Osteocyte (in vitro differentiated cells): ENCODE measurements around the gene GPR15LG. TPM values are rescaled to one million over a fixed set of nuclear protein-coding genes. Genes with fewer than 3 reads are reported as not detected.

ENCODE experiments used
- DNase-seq: peaks from one replicate; pipeline ENCODE4 v3.0.0; 2021; ENCODE audit warnings: mixed read lengths; ENCODE audit not compliant: unreplicated experiment; ENCODE audit errors: extremely low spot score
- H3K27ac Mint-ChIP-seq: one replicate; pipeline ENCODE4 v1.8.0; 2021; ENCODE audit warnings: mild to moderate bottlenecking, mixed read lengths; ENCODE audit not compliant: unreplicated experiment
- H3K27me3 Mint-ChIP-seq: one replicate; pipeline ENCODE4 v1.8.0; 2021; ENCODE audit warnings: mixed read lengths; ENCODE audit not compliant: unreplicated experiment
- H3K36me3 Mint-ChIP-seq: one replicate; pipeline ENCODE4 v1.8.0; 2021; ENCODE audit warnings: mixed read lengths; ENCODE audit not compliant: unreplicated experiment
- H3K4me1 Mint-ChIP-seq: one replicate; pipeline ENCODE4 v1.8.0; 2021; ENCODE audit warnings: mixed read lengths; ENCODE audit not compliant: unreplicated experiment
- H3K4me3 Mint-ChIP-seq: one replicate; pipeline ENCODE4 v1.8.0; 2021; ENCODE audit warnings: mild to moderate bottlenecking, moderate library complexity, mixed read lengths; ENCODE audit not compliant: unreplicated experiment
- H3K9me3 Mint-ChIP-seq: one replicate; pipeline ENCODE4 v1.8.0; 2021; ENCODE audit warnings: mixed read lengths; ENCODE audit not compliant: unreplicated experiment
- CTCF ChIP-seq: fragments of 200-600 bp; sonication (generic); IDR thresholded peaks from 2 replicates; pipeline ENCODE4 v1.5.0; 2021; ENCODE audit warnings: antibody characterized with exemption, mild to moderate bottlenecking, moderate library complexity
- total RNA-seq: library from RNA; stranded (reverse); gene quantifications from 2 replicates; pipeline ENCODE4 v1.2.1, GENCODE V29; 2021

The GPR15LG gene
- total RNA-seq, 1 donor from 2014 or later = not detected

DNA sequence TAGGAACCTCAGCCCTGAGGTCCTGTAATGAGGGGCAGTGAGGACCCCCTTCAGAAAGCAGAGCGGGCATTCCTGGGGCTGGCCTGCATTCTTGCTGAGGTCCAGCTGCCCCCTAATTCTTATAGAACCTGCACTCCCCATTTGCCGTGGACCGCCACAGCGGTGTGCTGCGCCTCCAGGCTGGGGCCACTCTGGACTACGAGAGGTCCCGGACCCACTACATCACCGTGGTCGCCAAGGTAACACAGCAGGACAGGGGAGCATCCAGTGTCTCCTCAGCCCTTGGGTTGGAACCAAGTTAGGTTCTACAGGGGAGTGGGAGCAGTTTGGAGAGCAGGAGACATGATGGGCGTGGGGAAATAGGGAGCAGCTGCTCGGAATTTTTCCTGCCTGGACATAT lies 28.1 kb downstream of the GPR15LG start:
- no peaks in the 10 kb centered on the region for H3K36me3 Mint-ChIP-seq
- H3K4me3 Mint-ChIP-seq = no peak overlapping the region
- no peak for DNase-seq
- TF ChIP-seq CTCF = no peak
- no peaks in the 10 kb centered on the region for H3K4me1 Mint-ChIP-seq
- H3K9me3 Mint-ChIP-seq = no peaks in the 10 kb centered on the region
- H3K27ac Mint-ChIP-seq = no peak overlapping the region
- peaks cover 20% of the 10 kb centered on the region for H3K27me3 Mint-ChIP-seq

GRCh38 chr10:84202349-84202748 lies 28.7 kb downstream of the GPR15LG start:
- no peak for DNase-seq
- no peak overlapping the region for H3K27ac Mint-ChIP-seq
- H3K4me3 Mint-ChIP-seq = no peak overlapping the region
- no peaks in the 10 kb centered on the region for H3K36me3 Mint-ChIP-seq
- TF ChIP-seq CTCF = no peak
- no peaks in the 10 kb centered on the region for H3K9me3 Mint-ChIP-seq
- H3K27me3 Mint-ChIP-seq = peaks cover 20% of the 10 kb centered on the region
- no peaks in the 10 kb centered on the region for H3K4me1 Mint-ChIP-seq

DNA sequence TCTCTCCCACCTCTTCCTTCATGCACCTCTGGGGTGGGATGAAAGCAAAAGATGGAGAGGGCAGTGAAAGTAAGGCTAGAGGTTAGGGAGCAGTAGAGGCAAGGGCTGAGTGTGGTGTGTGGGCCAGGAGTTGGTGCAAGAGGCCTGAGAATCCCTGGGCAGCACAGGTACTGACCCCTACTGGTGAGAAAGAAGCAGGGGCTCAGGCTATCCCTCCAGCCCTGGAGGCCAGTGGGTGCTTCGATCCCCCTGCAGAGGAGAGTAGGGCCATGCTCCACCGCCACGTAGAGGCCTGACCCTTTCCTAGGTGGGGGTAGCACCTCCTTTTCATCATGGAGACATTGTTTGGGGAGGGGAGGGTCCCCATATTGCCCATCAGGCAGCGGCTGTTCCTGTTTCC lies 30.5 kb downstream of the GPR15LG start:
- H3K9me3 Mint-ChIP-seq = no peaks in the 10 kb centered on the region

DNA sequence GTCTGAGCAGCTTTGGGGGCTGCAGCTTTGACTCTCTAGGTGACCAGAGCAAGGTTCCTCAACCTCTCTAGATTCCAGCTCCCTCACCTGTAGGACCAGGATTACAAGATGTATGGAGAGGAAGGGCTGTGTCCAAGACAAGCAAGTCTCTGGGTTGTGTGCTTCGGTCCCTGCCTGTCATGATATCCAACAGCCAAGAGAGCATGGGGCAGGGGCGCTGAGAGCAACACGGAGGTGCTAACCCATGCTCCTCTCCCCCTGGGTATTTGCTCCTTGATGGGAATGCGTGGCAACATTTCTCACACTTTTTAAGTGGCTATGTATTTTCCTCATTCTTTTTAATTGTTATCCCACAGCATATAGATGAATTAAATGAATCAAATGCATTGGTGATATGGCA lies 31.0 kb downstream of the GPR15LG start:
- no peak for TF ChIP-seq CTCF
- no peak for DNase-seq
- Mint-ChIP-seq H3K9me3 (no peaks in the 10 kb centered on the region), H3K4me3 (no peak overlapping the region), H3K27me3 (peaks cover 17% of the 10 kb centered on the region), H3K36me3 (no peaks in the 10 kb centered on the region), H3K27ac (no peak overlapping the region), H3K4me1 (no peaks in the 10 kb centered on the region)

More for the DNA sequence above, 30.5 kb downstream of the GPR15LG start:
- Mint-ChIP-seq H3K27me3 (peaks cover 17% of the 10 kb centered on the region), H3K4me3 (no peak overlapping the region), H3K4me1 (no peaks in the 10 kb centered on the region), H3K27ac (no peak overlapping the region), H3K36me3 (no peaks in the 10 kb centered on the region)
- no peak for TF ChIP-seq CTCF
- no peak for DNase-seq

GRCh38 chr10:84205049-84205852 lies 31.6 kb downstream of the GPR15LG start:
- no peak for DNase-seq
- peak; percentile 55 for TF ChIP-seq CTCF
- no peak overlapping the region for H3K27ac Mint-ChIP-seq
- no peak overlapping the region for H3K4me3 Mint-ChIP-seq
- no peaks in the 10 kb centered on the region for H3K36me3 Mint-ChIP-seq
- no peaks in the 10 kb centered on the region for H3K9me3 Mint-ChIP-seq
- no peaks in the 10 kb centered on the region for H3K4me1 Mint-ChIP-seq
- H3K27me3 Mint-ChIP-seq = peaks cover 15% of the 10 kb centered on the region
